Rectal smooth muscle tissue (tissue), 1 donor: ENCODE data around the gene EFNB1.

Experiments used
- H3K27ac ChIP-seq: one replicate; pipeline ENCODE4 v1.7.0; 2013; ENCODE audit warnings: low read depth, low read length, inconsistent platforms
- H3K27me3 ChIP-seq: one replicate; pipeline ENCODE4 v1.7.0; 2013; ENCODE audit warnings: low read length; ENCODE audit not compliant: control insufficient read depth, insufficient read depth
- H3K36me3 ChIP-seq: one replicate; pipeline ENCODE4 v1.7.0; 2013; ENCODE audit warnings: low read length; ENCODE audit not compliant: control insufficient read depth, insufficient read depth
- H3K4me1 ChIP-seq: one replicate; pipeline ENCODE4 v1.7.0; 2013; ENCODE audit warnings: low read length; ENCODE audit not compliant: control insufficient read depth, insufficient read depth
- H3K4me3 ChIP-seq: one replicate; pipeline ENCODE4 v1.7.0; 2013; ENCODE audit warnings: low read length
- H3K9ac ChIP-seq: one replicate; pipeline ENCODE4 v1.7.0; 2013; ENCODE audit warnings: low read length

The EFNB1 gene

DNA sequence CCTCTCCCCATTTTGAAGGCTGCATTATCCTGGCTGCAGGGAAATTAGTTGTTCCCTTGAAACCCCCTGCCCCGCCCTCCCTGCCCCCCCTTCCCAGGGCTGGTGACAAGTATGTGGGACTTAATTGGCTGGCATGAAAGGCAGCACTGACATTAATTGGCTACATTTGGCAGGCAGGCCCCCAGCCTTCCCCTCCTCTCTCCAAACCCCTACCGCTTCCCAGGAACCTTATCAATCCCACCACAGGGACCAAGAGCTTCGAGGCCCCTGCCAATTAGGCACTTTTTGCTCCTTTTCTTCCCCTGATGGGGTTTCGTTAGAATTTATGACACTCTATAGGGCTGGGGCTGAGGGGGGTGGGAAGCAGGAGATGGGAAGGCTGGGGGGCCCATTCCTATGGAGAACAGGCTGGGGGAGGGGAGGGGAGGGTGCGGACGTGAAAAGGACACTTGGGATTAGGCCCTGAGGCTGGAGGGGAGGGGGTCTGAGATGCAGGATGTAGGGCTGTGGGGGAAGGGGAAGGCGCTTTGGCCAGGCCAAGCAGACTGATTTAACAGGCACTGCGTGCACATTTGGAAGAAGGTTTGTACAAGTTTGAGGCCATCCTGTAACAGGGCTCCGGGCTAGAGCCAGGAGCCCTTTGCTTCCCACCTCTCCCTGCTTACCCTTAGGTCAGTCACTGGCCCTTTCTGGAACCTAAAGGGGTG is 52.2 kb downstream of the EFNB1 start:
- no peak overlapping the region for H3K27ac ChIP-seq
- H3K4me1 ChIP-seq: no peaks in the 10 kb centered on the region
- no peaks in the 10 kb centered on the region for H3K36me3 ChIP-seq
- H3K27me3 ChIP-seq: peaks cover 3% of the 10 kb centered on the region
- no peak overlapping the region for H3K9ac ChIP-seq
- H3K4me3 ChIP-seq: no peak overlapping the region

DNA sequence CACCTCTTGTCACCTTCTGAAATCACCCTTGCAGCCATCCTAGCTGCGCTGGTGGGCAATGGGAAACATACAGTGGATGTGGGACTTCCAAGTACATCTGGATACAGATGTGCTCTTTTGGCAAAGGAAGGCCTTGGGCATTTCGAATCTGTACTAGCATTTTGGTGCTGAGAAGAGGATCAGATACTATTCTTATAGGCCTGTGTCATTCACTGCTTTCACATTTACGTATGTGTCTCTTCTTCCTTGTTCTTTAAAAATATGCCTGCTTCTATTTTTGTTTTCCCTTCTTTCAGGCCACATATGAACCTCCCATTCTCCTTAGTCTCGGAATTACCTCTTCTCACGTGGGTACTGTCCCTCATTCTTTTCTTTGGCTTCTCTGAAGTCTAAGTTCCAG is 53.1 kb downstream of the EFNB1 start:
- no peaks in the 10 kb centered on the region for H3K4me1 ChIP-seq
- no peaks in the 10 kb centered on the region for H3K27me3 ChIP-seq
- H3K36me3 ChIP-seq: no peaks in the 10 kb centered on the region
- no peak overlapping the region for H3K27ac ChIP-seq
- no peak overlapping the region for H3K4me3 ChIP-seq
- no peak overlapping the region for H3K9ac ChIP-seq

DNA sequence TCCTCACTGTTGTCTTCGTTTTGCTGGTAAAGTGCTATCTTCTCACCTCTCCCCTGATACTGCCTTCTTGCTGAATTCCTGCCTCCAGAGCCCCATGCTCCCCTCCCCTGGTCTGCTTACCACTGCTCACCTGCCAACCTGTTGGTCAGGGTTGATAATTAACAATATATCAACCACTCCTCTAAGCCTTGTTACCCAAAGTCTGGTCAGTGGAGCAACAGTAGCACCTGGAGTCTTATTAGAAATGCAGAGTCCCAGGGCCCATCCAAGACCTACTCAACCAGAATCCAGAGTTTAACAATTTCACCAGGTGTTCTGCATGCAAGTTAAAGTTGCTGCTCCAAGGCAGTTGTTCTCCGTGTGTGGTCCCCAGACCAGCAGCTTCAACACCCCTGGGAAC is 55.0 kb downstream of the EFNB1 start:
- no peak overlapping the region for H3K9ac ChIP-seq
- no peak overlapping the region for H3K27ac ChIP-seq
- H3K36me3 ChIP-seq: no peaks in the 10 kb centered on the region

DNA sequence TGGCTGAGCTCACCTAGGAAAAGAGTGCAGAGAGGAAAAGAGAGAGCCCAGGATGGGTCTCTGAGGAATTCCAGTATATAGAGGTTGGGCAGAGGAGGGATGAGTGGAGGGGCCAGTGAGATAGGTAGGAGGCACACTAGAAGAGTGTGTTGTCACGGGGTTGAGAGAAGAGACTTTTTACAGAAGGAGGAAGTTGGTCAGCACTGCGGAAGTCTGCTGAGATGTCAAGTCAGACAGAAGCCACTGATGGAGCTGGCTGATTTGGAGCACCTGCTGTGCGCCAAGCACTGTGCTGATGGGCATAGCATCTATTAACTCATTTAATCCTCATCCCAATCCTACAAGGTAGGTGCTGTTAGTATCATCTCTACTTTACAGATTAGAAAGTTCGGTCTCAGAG is 60.4 kb downstream of the EFNB1 start:
- no peak overlapping the region for H3K27ac ChIP-seq
- peaks cover 4% of the 10 kb centered on the region for H3K27me3 ChIP-seq
- no peak overlapping the region for H3K9ac ChIP-seq
- H3K4me3 ChIP-seq: no peak overlapping the region
- peaks cover 5% of the 10 kb centered on the region for H3K4me1 ChIP-seq
- no peaks in the 10 kb centered on the region for H3K36me3 ChIP-seq

More for the DNA sequence above, 55.0 kb downstream of the EFNB1 start:
- Histone ChIP-seq H3K27me3 (no peaks in the 10 kb centered on the region), H3K4me1 (no peaks in the 10 kb centered on the region), H3K4me3 (no peak overlapping the region)
